ENCODE results near the gene BSPH1.
"Not testable (repeated sequence)": the region's sequence is repeated elsewhere in the genome, so short reads cannot be mapped to it uniquely, and the experiment has no call there.

DNA sequence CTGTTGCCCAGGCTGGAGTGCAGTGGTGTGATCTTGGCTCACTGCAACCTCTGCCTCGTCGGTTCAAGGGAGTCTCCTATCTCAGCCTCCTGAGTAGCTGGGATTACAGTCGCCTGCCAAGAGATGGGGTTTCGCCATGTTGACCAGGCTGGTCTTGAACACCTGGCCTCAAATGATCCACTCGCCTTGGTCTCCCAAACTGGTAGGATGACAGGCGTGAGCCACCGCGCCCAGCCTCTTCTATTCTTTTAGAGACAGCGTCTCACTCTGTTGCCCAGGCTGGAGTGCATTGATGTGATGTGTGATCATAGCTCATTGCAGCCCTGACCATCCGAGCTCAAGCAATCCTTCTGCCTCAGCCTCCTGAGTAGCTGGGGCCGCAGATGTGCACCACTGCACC lies 36.0 kb downstream of the BSPH1 start:
- TF ChIP-seq, protein P1, sequence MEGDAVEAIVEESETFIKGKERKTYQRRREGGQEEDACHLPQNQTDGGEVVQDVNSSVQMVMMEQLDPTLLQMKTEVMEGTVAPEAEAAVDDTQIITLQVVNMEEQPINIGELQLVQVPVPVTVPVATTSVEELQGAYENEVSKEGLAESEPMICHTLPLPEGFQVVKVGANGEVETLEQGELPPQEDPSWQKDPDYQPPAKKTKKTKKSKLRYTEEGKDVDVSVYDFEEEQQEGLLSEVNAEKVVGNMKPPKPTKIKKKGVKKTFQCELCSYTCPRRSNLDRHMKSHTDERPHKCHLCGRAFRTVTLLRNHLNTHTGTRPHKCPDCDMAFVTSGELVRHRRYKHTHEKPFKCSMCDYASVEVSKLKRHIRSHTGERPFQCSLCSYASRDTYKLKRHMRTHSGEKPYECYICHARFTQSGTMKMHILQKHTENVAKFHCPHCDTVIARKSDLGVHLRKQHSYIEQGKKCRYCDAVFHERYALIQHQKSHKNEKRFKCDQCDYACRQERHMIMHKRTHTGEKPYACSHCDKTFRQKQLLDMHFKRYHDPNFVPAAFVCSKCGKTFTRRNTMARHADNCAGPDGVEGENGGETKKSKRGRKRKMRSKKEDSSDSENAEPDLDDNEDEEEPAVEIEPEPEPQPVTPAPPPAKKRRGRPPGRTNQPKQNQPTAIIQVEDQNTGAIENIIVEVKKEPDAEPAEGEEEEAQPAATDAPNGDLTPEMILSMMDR (IDR thresholded peaks at IDR 0.05; ENCODE audit: low read length) = not testable (repeated sequence)
- TF ChIP-seq EZH2 (IDR thresholded peaks at IDR 0.05; ENCODE audit: borderline replicate concordance, low read length) = not testable (repeated sequence)
